Measurements from ENCODE around the gene NTRK3.

NTRK3 gene

DNA sequence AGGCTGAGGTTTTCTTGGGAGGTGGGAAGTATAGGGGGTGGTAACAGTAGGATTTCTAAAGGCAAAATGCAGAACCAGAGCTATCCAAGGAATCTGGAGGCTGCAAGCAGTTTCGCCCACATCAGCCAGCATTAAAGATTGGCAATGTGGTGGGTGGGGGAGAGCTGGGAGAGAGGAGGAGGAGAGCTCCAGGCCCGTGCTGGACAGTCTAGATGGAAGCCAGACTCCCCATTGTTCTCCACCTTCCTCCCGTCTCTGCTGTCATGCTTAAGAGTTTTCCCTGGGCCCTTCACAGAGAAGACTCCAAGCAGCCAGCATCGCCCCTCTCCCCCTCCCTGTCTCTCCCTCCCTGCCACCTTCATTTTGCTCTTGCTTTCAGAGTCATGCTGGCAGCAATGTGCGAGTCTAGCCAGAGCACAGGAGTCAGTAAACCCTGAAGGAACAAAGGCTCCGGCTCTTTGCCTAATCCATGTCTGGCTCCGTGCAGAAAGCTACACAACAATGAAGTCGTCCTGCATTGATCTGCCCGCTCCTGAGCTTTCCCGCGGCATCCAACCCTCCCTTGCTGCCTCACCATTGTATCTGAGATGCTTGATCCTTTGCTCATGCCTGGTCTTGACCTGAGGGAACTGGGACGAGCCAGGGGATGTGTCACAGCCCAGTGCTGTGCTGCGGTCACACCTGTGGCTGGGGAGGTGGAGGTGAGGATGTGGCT lies 282.9 kb downstream of the NTRK3 start:
- no peaks in the 10 kb centered on the region for H4K20me1 ChIP-seq (ENCODE audit: control insufficient read depth, insufficient read depth, low read depth, low read length)
- H3K9me2 ChIP-seq (replicated peaks; ENCODE audit: control insufficient read depth, low read length) = no peaks in the 10 kb centered on the region
- no peak overlapping the region for H3K4me2 ChIP-seq (ENCODE audit: low read length)
- H3K9me3 ChIP-seq (ENCODE audit: control insufficient read depth, insufficient read depth, low read length) = no peaks in the 10 kb centered on the region; the same call in 1 of the 2 replicates
- no peak overlapping the region for H3K4me3 ChIP-seq (ENCODE audit: low read length)
- no peaks in the 10 kb centered on the region for H3K79me2 ChIP-seq (ENCODE audit: control insufficient read depth, low read length)
- no peaks in the 10 kb centered on the region for H3F3A ChIP-seq (ENCODE audit: control insufficient read depth, insufficient read depth)
- H3K36me3 ChIP-seq (ENCODE audit: control insufficient read depth, low read length) = no peaks in the 10 kb centered on the region
- no peak overlapping the region for H3K27ac ChIP-seq (ENCODE audit: low read depth, low read length)
- no peaks in the 10 kb centered on the region for H3K27me3 ChIP-seq (ENCODE audit: control insufficient read depth, low read length)
- TF ChIP-seq, protein P1, sequence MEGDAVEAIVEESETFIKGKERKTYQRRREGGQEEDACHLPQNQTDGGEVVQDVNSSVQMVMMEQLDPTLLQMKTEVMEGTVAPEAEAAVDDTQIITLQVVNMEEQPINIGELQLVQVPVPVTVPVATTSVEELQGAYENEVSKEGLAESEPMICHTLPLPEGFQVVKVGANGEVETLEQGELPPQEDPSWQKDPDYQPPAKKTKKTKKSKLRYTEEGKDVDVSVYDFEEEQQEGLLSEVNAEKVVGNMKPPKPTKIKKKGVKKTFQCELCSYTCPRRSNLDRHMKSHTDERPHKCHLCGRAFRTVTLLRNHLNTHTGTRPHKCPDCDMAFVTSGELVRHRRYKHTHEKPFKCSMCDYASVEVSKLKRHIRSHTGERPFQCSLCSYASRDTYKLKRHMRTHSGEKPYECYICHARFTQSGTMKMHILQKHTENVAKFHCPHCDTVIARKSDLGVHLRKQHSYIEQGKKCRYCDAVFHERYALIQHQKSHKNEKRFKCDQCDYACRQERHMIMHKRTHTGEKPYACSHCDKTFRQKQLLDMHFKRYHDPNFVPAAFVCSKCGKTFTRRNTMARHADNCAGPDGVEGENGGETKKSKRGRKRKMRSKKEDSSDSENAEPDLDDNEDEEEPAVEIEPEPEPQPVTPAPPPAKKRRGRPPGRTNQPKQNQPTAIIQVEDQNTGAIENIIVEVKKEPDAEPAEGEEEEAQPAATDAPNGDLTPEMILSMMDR (IDR thresholded peaks at IDR 0.05; ENCODE audit: low read depth, low read length, poor library complexity, severe bottlenecking) = no peak
- no peak for TF ChIP-seq EZH2phosphoT487 (IDR thresholded peaks at IDR 0.05; ENCODE audit: borderline replicate concordance, low read length)
- H3K4me1 ChIP-seq (ENCODE audit: control insufficient read depth, low read length) = no peaks in the 10 kb centered on the region

DNA sequence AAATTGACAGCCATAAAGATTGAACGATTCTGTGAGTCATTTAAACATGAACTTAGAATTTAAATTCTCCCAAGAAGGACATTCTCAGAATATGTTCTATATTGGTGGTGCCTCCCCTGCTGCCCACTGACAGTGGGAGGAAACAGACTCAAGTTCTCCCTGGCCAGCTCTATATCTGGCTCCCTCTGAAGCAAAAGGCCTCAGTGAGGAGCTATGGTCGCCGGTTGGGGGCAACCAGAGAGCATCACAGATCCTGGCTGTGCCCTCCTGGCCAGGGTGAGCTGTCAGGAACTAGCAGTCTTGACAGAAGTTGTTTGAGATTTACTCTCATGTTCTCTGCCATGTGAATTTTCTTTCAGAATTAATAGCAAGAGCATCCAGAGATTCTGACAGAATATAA lies 285.5 kb downstream of the NTRK3 start:
- TF ChIP-seq EZH2phosphoT487 (IDR thresholded peaks at IDR 0.05; ENCODE audit: borderline replicate concordance, low read length) = no peak
- TF ChIP-seq, protein P1 (IDR thresholded peaks at IDR 0.05; ENCODE audit: low read depth, low read length, poor library complexity, severe bottlenecking) = no peak
- H3K79me2 ChIP-seq (ENCODE audit: control insufficient read depth, low read length) = no peaks in the 10 kb centered on the region
- H3K4me3 ChIP-seq (ENCODE audit: low read length) = no peak overlapping the region
- H3K4me1 ChIP-seq (ENCODE audit: control insufficient read depth, low read length) = no peaks in the 10 kb centered on the region
- H3K27me3 ChIP-seq (ENCODE audit: control insufficient read depth, low read length) = no peaks in the 10 kb centered on the region
- no peaks in the 10 kb centered on the region for H3K9me2 ChIP-seq (replicated peaks; ENCODE audit: control insufficient read depth, low read length)
- H3K4me2 ChIP-seq (ENCODE audit: low read length) = no peak overlapping the region
- H3K27ac ChIP-seq (ENCODE audit: low read depth, low read length) = no peak overlapping the region
- H3K9me3 ChIP-seq (ENCODE audit: control insufficient read depth, insufficient read depth, low read length) = no peaks in the 10 kb centered on the region
- H3F3A ChIP-seq (ENCODE audit: control insufficient read depth, insufficient read depth) = no peaks in the 10 kb centered on the region
- H3K36me3 ChIP-seq (ENCODE audit: control insufficient read depth, low read length) = no peaks in the 10 kb centered on the region
- H4K20me1 ChIP-seq (ENCODE audit: control insufficient read depth, insufficient read depth, low read depth, low read length) = no peaks in the 10 kb centered on the region

DNA sequence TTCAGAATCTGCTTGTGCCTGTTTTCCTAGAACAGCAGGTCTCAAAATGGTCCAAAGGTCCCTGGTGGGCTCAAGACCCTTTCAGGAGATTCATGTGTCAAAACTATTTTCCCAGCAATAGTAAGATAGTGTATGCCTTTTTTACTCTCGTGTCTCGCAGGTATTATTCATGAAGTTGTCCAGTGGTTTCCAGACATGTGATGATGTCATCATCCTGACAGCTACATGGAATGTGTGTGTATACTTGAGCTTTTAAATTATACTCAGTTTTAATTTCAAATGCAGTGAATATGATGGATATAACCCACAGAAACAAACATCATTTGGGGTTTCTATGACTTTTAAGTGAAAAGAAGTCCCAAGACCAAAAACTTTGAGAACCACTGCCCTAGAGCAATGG lies 288.6 kb downstream of the NTRK3 start:
- H3F3A ChIP-seq (ENCODE audit: control insufficient read depth, insufficient read depth) = no peaks in the 10 kb centered on the region
- H3K4me3 ChIP-seq (ENCODE audit: low read length) = no peak overlapping the region
- no peaks in the 10 kb centered on the region for H3K9me2 ChIP-seq (replicated peaks; ENCODE audit: control insufficient read depth, low read length)
- H3K27ac ChIP-seq (ENCODE audit: low read depth, low read length) = no peak overlapping the region
- no peaks in the 10 kb centered on the region for H3K36me3 ChIP-seq (ENCODE audit: control insufficient read depth, low read length)
- H3K9me3 ChIP-seq (ENCODE audit: control insufficient read depth, insufficient read depth, low read length) = no peaks in the 10 kb centered on the region
- no peaks in the 10 kb centered on the region for H4K20me1 ChIP-seq (ENCODE audit: control insufficient read depth, insufficient read depth, low read depth, low read length)
- no peaks in the 10 kb centered on the region for H3K79me2 ChIP-seq (ENCODE audit: control insufficient read depth, low read length)
- TF ChIP-seq, protein P1 (IDR thresholded peaks at IDR 0.05; ENCODE audit: low read depth, low read length, poor library complexity, severe bottlenecking) = no peak
- no peak for TF ChIP-seq EZH2phosphoT487 (IDR thresholded peaks at IDR 0.05; ENCODE audit: borderline replicate concordance, low read length)
- H3K4me1 ChIP-seq (ENCODE audit: control insufficient read depth, low read length) = no peaks in the 10 kb centered on the region
- no peak overlapping the region for H3K4me2 ChIP-seq (ENCODE audit: low read length)
- H3K27me3 ChIP-seq (ENCODE audit: control insufficient read depth, low read length) = no peaks in the 10 kb centered on the region
